ENCODE results near the gene CFAP20. TPM values are rescaled to one million over a fixed set of nuclear protein-coding genes. Genes with fewer than 3 reads are reported as not detected.

The CFAP20 gene
- total RNA-seq, 1 experiment from 2014 or later: 59.7 TPM

DNA sequence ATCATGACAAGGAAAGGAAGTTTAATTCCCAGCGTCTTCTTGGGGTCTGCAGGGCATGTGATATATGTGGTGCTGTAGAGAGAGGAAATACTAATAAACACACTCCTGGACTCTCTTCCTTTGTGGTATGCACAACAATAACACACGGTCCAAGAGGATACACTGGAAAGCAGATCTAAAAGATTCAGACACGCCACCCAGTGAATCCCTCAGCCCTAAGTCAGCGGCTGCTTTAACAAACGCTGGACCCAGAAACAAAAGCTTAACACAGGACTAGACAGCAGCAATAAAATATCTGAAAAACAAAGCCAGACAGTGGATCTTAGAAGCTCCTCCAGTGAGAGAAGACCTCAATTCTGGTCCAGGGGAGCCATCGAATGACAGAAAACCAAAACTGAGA, 13.1 kb downstream of the CFAP20 start:
- no peaks in the 10 kb centered on the region for H3K9me2 ChIP-seq (ENCODE audit: insufficient read depth)
- ChIA-PET CTCF (no interaction called here), POLR2A (interaction anchor here (1.0 kb wide), 1 partner anchor 13 kb away, joined by 4 read pairs; the partner anchor contains the start of gene CFAP20), RAD21 (ENCODE audit: low non-redundant PET in 1 of 2, low total read pairs in 2 of 2, uncharacterized antibody in 2 of 2, unreplicated experiment in 2 of 2) (no interaction called here)
- peaks cover 51% of the 10 kb centered on the region for H3K79me2 ChIP-seq (ENCODE audit: insufficient read depth, low read length)
- peaks cover 29 to 36% of the 10 kb centered on the region in 2 experiments; a peak in 3 of 4 replicates for H3K36me3 ChIP-seq (ENCODE audit: control insufficient read depth in 1 of 2, insufficient read depth in 2 of 2, low read length in 2 of 2)
- H3K27me3 ChIP-seq (ENCODE audit: insufficient read depth, low read length): no peaks in the 10 kb centered on the region
- no peaks in the 10 kb centered on the region; a peak in 1 of 4 replicates for H3K4me1 ChIP-seq (ENCODE audit: control insufficient read depth in 1 of 2, insufficient read depth in 2 of 2, low read length in 2 of 2)
- no peak overlapping the region for H3K4me3 ChIP-seq (replicated peaks in 1 of 2; ENCODE audit: low read depth in 1 of 2, low read length in 2 of 2)
- H3K4me2 ChIP-seq (ENCODE audit: low read length): no peak overlapping the region
- no peak overlapping the region for H2AFZ ChIP-seq (ENCODE audit: low read depth, low read length, poor library complexity, severe bottlenecking)
- ATAC-seq: no peak
- H3K27ac ChIP-seq (ENCODE audit: low read depth, low read length): no peak overlapping the region
- H4K20me1 ChIP-seq (ENCODE audit: insufficient read depth): peaks cover 2% of the 10 kb centered on the region; the same call in 1 of the 2 replicates
- TF ChIP-seq EZH2phosphoT487 (IDR thresholded peaks at IDR 0.05; ENCODE audit: borderline replicate concordance): no peak
- no peak for TF ChIP-seq EZH2 (IDR thresholded peaks at IDR 0.05)
- no peak for TF ChIP-seq SP1 (IDR thresholded peaks at IDR 0.05; ENCODE audit: low read depth)
- TF ChIP-seq CBX3 (IDR thresholded peaks at IDR 0.05; ENCODE audit: low read depth): no peak
- no peak for TF ChIP-seq FOSL1 (IDR thresholded peaks at IDR 0.05; ENCODE audit: low read depth)
- no peak for TF ChIP-seq SRF (IDR thresholded peaks at IDR 0.05; ENCODE audit: low read depth)
- TF ChIP-seq ZNF274 (IDR thresholded peaks at IDR 0.05; ENCODE audit: low read depth, low read length): no peak
- no peak for TF ChIP-seq POLR2AphosphoS5 (IDR thresholded peaks at IDR 0.05; ENCODE audit: low read depth, low read length)
- TF ChIP-seq JUND (IDR thresholded peaks at IDR 0.05): no peak
- no peak for TF ChIP-seq EGR1 (IDR thresholded peaks at IDR 0.05; ENCODE audit: low read depth)
- TF ChIP-seq CEBPB (IDR thresholded peaks at IDR 0.05; ENCODE audit: low read depth): no peak
- TF ChIP-seq, protein P1, sequence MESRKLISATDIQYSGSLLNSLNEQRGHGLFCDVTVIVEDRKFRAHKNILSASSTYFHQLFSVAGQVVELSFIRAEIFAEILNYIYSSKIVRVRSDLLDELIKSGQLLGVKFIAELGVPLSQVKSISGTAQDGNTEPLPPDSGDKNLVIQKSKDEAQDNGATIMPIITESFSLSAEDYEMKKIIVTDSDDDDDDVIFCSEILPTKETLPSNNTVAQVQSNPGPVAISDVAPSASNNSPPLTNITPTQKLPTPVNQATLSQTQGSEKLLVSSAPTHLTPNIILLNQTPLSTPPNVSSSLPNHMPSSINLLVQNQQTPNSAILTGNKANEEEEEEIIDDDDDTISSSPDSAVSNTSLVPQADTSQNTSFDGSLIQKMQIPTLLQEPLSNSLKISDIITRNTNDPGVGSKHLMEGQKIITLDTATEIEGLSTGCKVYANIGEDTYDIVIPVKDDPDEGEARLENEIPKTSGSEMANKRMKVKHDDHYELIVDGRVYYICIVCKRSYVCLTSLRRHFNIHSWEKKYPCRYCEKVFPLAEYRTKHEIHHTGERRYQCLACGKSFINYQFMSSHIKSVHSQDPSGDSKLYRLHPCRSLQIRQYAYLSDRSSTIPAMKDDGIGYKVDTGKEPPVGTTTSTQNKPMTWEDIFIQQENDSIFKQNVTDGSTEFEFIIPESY (IDR thresholded peaks at IDR 0.05; ENCODE audit: extremely low read depth, insufficient replicate concordance, low read length): no peak
- TF ChIP-seq RAD21 (IDR thresholded peaks at IDR 0.05; ENCODE audit: low read depth): no peak
- no peak for TF ChIP-seq CTCF (IDR thresholded peaks at IDR 0.05 in 2 of 3, conservative IDR thresholded peaks at IDR 0.05 in 1 of 3; ENCODE audit: borderline replicate concordance in 1 of 3, insufficient read depth in 1 of 3, low read depth in 2 of 3, low read length in 2 of 3)
- BruUV-seq (replicated peaks): no TSS peak
- DNase-seq (ENCODE audit: low read depth, low spot score): no peak
- no peak overlapping the region for H3K9ac ChIP-seq (ENCODE audit: low read length)
- intact Hi-C loops (cut with micrococcal nuclease): no loop called here
- H3K9me3 ChIP-seq (ENCODE audit: control insufficient read depth in 1 of 2, insufficient read depth in 1 of 2, low read depth in 1 of 2, low read length in 2 of 2): no peaks in the 10 kb centered on the region

All from HCT116 (cell line).